22Rv1 (cell line): ENCODE results near the gene AADACL2.

Experiments used
- H3K27ac ChIP-seq: fragments of 450-650 bp; 2 replicates; pipeline ENCODE4 v1.5.1; 2017
- ZFX ChIP-seq: fragments of 450-650 bp; IDR thresholded peaks from 2 replicates; pipeline ENCODE4 v1.6.1; 2017; ENCODE audit warnings: antibody characterized with exemption, borderline replicate concordance
- TF ChIP-seq, protein P1 (sequence below): fragments of 450-650 bp; IDR thresholded peaks from 2 replicates; pipeline ENCODE4 v1.5.1; 2017; ENCODE audit warnings: mild to moderate bottlenecking

AADACL2 gene

DNA sequence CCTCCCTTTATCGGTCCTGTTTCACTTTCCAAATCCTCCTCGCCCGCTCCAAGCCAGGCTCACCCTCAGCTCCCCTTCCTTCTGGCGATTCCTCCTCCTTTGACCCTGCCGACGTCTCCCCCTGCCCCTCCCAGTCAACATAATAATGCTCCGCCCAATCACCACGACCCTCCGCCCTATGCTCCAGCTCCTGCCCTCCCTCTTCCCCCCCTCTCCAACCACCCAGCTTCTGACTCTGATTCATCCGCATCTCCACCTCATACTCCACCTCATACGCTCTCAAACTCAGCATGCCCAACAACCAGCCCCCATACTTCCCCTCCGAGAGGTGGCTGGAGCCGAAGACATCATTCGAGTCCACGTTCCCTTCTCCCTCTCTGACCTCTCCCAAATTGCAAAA is 73.1 kb downstream of the AADACL2 start:
- no peak for TF ChIP-seq ZFX
- TF ChIP-seq, protein P1, sequence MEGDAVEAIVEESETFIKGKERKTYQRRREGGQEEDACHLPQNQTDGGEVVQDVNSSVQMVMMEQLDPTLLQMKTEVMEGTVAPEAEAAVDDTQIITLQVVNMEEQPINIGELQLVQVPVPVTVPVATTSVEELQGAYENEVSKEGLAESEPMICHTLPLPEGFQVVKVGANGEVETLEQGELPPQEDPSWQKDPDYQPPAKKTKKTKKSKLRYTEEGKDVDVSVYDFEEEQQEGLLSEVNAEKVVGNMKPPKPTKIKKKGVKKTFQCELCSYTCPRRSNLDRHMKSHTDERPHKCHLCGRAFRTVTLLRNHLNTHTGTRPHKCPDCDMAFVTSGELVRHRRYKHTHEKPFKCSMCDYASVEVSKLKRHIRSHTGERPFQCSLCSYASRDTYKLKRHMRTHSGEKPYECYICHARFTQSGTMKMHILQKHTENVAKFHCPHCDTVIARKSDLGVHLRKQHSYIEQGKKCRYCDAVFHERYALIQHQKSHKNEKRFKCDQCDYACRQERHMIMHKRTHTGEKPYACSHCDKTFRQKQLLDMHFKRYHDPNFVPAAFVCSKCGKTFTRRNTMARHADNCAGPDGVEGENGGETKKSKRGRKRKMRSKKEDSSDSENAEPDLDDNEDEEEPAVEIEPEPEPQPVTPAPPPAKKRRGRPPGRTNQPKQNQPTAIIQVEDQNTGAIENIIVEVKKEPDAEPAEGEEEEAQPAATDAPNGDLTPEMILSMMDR = no peak
- no peak overlapping the region for H3K27ac ChIP-seq
